GM19239 (cell line): ENCODE measurements around the gene INVS.
"Not testable (repeated sequence)": the region's sequence is repeated elsewhere in the genome, so short reads cannot be mapped to it uniquely, and the experiment has no call there.

ENCODE experiments used
- DNase-seq: peaks from one replicate; pipeline ENCODE4 v3.0.0; 2011; ENCODE audit warnings: low spot score; ENCODE audit not compliant: insufficient read length
- FAIRE-seq: peaks from 2 replicates; lab custom pipeline; 2011; peaks lifted over from hg19 to GRCh38; lab: Jason Lieb, UNC

Gene INVS

GRCh38 chr9:100111235-100111634, 12.2 kb downstream of the INVS start:
- DNase-seq (no peak), FAIRE-seq (no peak)

- FAIRE-seq = no peak
These were observed 13.8 kb downstream of the INVS start for GRCh38 chr9:100112677-100113336.

GRCh38 chr9:100117316-100117715, 18.3 kb downstream of the INVS start:
- FAIRE-seq (no peak), DNase-seq (no peak)

More at GRCh38 chr9:100112677-100113336, 13.8 kb downstream of the INVS start:
- no peak for DNase-seq

GRCh38 chr9:100120286-100120685, 21.2 kb downstream of the INVS start:
- peak; percentile 73 for FAIRE-seq

GRCh38 chr9:100125236-100125635, 26.2 kb downstream of the INVS start:
- FAIRE-seq (no peak), DNase-seq (no peak)

More at GRCh38 chr9:100120286-100120685, 21.2 kb downstream of the INVS start:
- DNase-seq = no peak

GRCh38 chr9:100125910-100126309, 26.9 kb downstream of the INVS start:
- no peak for FAIRE-seq

GRCh38 chr9:100126423-100126822, 27.4 kb downstream of the INVS start:
- FAIRE-seq (no peak), DNase-seq (no peak)

More at GRCh38 chr9:100125910-100126309, 26.9 kb downstream of the INVS start:
- DNase-seq = no peak

- DNase-seq = no peak
- FAIRE-seq = no peak
These were observed 30.7 kb downstream of the INVS start for GRCh38 chr9:100129772-100130171.

- FAIRE-seq (no peak), DNase-seq (no peak)
These were observed 32.2 kb downstream of the INVS start for GRCh38 chr9:100131216-100131615.

GRCh38 chr9:100131875-100132430, 32.9 kb downstream of the INVS start:
- FAIRE-seq = no peak
- DNase-seq = no peak

- DNase-seq = no peak
- no peak for FAIRE-seq
These were observed 35.7 kb downstream of the INVS start for GRCh38 chr9:100134731-100135130.

GRCh38 chr9:100136799-100137198, 37.8 kb downstream of the INVS start:
- DNase-seq, FAIRE-seq: not testable (repeated sequence)

- not testable (repeated sequence) for FAIRE-seq, DNase-seq
These were observed 41.3 kb downstream of the INVS start for GRCh38 chr9:100140303-100140702.

- DNase-seq, FAIRE-seq: not testable (repeated sequence)
These were observed 42.8 kb downstream of the INVS start for GRCh38 chr9:100141862-100142261.

GRCh38 chr9:100145167-100145934, 46.3 kb downstream of the INVS start:
- FAIRE-seq = not testable (repeated sequence)

GRCh38 chr9:100145976-100146375, 46.9 kb downstream of the INVS start:
- not testable (repeated sequence) for DNase-seq, FAIRE-seq

More at GRCh38 chr9:100145167-100145934, 46.3 kb downstream of the INVS start:
- not testable (repeated sequence) for DNase-seq

GRCh38 chr9:100150214-100150613, 51.2 kb downstream of the INVS start:
- peak; percentile 49 for FAIRE-seq
- DNase-seq = no peak

GRCh38 chr9:100160021-100160420, 61.0 kb downstream of the INVS start:
- FAIRE-seq = peak; percentile 47

GRCh38 chr9:100167176-100167575, 68.1 kb downstream of the INVS start:
- DNase-seq (no peak), FAIRE-seq (no peak)

More at GRCh38 chr9:100160021-100160420, 61.0 kb downstream of the INVS start:
- DNase-seq = no peak

- DNase-seq (no peak), FAIRE-seq (no peak)
These were observed 69.0 kb downstream of the INVS start for GRCh38 chr9:100167915-100168654.
